RKO (cell line): ENCODE measurements around the gene EYA3.

Experiments
- DNase-seq: peaks from one replicate; pipeline ENCODE4 v3.0.0-alpha.2; 2016; ENCODE audit warnings: low spot score

The EYA3 gene

GRCh38 chr1:28088168-28088961 is at the start of gene EYA3:
Gene EYA3, minus strand, starts transcription at chr1:28088610. Its CDS starts 30,584 bp downstream, at chr1:28058026.
- DNase-seq, result peak; percentile 98

GRCh38 chr1:28136922-28137613 is 48.7 kb upstream of the EYA3 start:
- DNase-seq, result no peak

- no peak for DNase-seq
Observed at GRCh38 chr1:28136169-28136921, 47.9 kb upstream of the EYA3 start.

GRCh38 chr1:28135371-28136168 is 47.2 kb upstream of the EYA3 start:
- no peak for DNase-seq

- DNase-seq, result no peak
Observed at GRCh38 chr1:28134651-28135207, 46.3 kb upstream of the EYA3 start.

GRCh38 chr1:28132171-28133167 is 44.1 kb upstream of the EYA3 start:
- DNase-seq, result no peak

- DNase-seq, result no peak
Observed at GRCh38 chr1:28130901-28131300, 42.5 kb upstream of the EYA3 start.

- no peak for DNase-seq
Observed at GRCh38 chr1:28129150-28129549, 40.7 kb upstream of the EYA3 start.

- DNase-seq, result no peak
Observed at GRCh38 chr1:28127617-28128257, 39.3 kb upstream of the EYA3 start.

- DNase-seq, result no peak
Observed at GRCh38 chr1:28126783-28127490, 38.5 kb upstream of the EYA3 start.

GRCh38 chr1:28126212-28126611 is 37.8 kb upstream of the EYA3 start:
- no peak for DNase-seq

- no peak for DNase-seq
Observed at GRCh38 chr1:28123461-28123961, 35.1 kb upstream of the EYA3 start.

- DNase-seq, result no peak
Observed at GRCh38 chr1:28122183-28122582, 33.8 kb upstream of the EYA3 start.

- DNase-seq, result no peak
Observed at GRCh38 chr1:28119556-28119955, 31.1 kb upstream of the EYA3 start.

GRCh38 chr1:28118640-28119307 is 30.4 kb upstream of the EYA3 start:
- DNase-seq, result no peak

- DNase-seq, result no peak
Observed at GRCh38 chr1:28115267-28115666, 26.9 kb upstream of the EYA3 start.

- DNase-seq, result no peak
Observed at GRCh38 chr1:28114844-28115243, 26.4 kb upstream of the EYA3 start.

GRCh38 chr1:28113242-28113572 is 24.8 kb upstream of the EYA3 start:
- no peak for DNase-seq
